ENCODE measurements around the gene FBXO11.
"Not testable (repeated sequence)": the region's sequence is repeated elsewhere in the genome, so short reads cannot be mapped to it uniquely, and the experiment has no call there.

FBXO11 gene

DNA sequence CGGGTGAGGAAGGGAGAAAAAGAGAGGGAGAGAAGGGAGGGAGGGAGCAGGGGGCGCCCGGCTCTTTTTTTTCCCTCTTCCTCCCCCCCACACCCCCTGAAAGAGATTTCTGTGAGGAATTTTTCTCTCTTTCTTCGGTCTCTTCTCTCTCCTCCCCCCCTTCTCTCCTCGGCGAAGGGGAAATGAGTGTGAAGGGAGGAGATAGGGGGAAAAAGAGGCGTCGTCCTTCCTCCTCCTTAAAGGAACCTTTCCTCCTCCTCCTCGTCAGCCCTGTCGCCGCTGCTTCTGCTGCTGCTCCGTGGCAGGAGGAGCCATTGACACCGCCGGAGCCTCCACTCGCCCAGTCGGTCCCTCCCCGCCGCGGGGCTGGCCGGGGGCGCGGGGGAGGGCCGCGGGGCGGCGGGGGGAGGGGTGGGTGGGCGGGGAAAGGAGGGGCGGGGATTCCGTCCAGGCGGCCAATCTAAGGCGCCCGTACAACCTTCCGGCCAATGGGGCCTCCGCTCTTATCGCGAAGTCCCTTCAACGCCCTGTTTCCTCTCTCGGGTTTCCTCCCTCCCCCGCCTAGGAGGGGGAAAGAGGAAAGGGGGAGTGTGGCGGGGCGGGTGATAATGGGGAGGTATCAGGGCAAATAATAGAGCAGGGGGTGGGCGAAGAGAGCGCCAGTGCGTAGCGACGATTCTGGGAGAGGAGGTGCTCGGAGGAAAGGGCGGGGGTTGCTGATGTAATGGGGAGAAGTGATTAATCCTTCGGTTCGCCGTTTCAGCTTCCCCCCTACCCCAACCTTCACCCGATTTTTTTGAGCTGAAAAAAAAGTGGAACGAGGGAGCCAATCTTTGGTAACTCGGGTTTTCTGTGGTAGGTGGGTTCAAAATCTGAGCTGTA, at the start of gene FBXO11:
Gene FBXO11, minus strand, starts transcription at position 342 of the 882 bp plus-strand sequence. CDS start 778 bp downstream, outside the sequence.
- DNase-seq (ENCODE audit: low read depth in 1 of 2, low spot score in 1 of 2): peak; percentile 56 to 90
- no peak for TF ChIP-seq JUND (IDR thresholded peaks at IDR 0.05; ENCODE audit: low read depth)
- in situ Hi-C loops (cut with HindIII; ENCODE audit: low pct_unique_long_range_greater_than_20kb, low sequenced_read_pairs): no loop called here

GRCh38 chr2:47950340-47951301, 44.3 kb upstream of the FBXO11 start:
- in situ Hi-C loops (cut with HindIII; ENCODE audit: low pct_unique_long_range_greater_than_20kb, low sequenced_read_pairs): no loop called here
- DNase-seq (ENCODE audit: low read depth in 1 of 2, low spot score in 1 of 2): no peak
- TF ChIP-seq JUND (IDR thresholded peaks at IDR 0.05; ENCODE audit: low read depth): no peak

- in situ Hi-C loops (cut with HindIII; ENCODE audit: low pct_unique_long_range_greater_than_20kb, low sequenced_read_pairs): no loop called here
- TF ChIP-seq JUND (IDR thresholded peaks at IDR 0.05; ENCODE audit: low read depth): no peak
- no peak for DNase-seq (ENCODE audit: low read depth in 1 of 2, low spot score in 1 of 2)
These were observed 40.3 kb upstream of the FBXO11 start for GRCh38 chr2:47946593-47946992.

- no peak for DNase-seq (ENCODE audit: low read depth in 1 of 2, low spot score in 1 of 2)
- TF ChIP-seq JUND (IDR thresholded peaks at IDR 0.05; ENCODE audit: low read depth): no peak
- in situ Hi-C loops (cut with HindIII; ENCODE audit: low pct_unique_long_range_greater_than_20kb, low sequenced_read_pairs): no loop called here
These were observed 38.9 kb upstream of the FBXO11 start for GRCh38 chr2:47945046-47945781.

GRCh38 chr2:47941936-47942335, 35.6 kb upstream of the FBXO11 start:
- TF ChIP-seq JUND (IDR thresholded peaks at IDR 0.05; ENCODE audit: low read depth): no peak
- DNase-seq (ENCODE audit: low read depth in 1 of 2, low spot score in 1 of 2): no peak
- in situ Hi-C loops (cut with HindIII; ENCODE audit: low pct_unique_long_range_greater_than_20kb, low sequenced_read_pairs): no loop called here

GRCh38 chr2:47937677-47938076, 31.4 kb upstream of the FBXO11 start:
- in situ Hi-C loops (cut with HindIII; ENCODE audit: low pct_unique_long_range_greater_than_20kb, low sequenced_read_pairs): no loop called here
- TF ChIP-seq JUND (IDR thresholded peaks at IDR 0.05; ENCODE audit: low read depth): no peak
- no peak for DNase-seq (ENCODE audit: low read depth in 1 of 2, low spot score in 1 of 2)

- DNase-seq (ENCODE audit: low read depth in 1 of 2, low spot score in 1 of 2): no peak
- TF ChIP-seq JUND (IDR thresholded peaks at IDR 0.05; ENCODE audit: low read depth): no peak
- in situ Hi-C loops (cut with HindIII; ENCODE audit: low pct_unique_long_range_greater_than_20kb, low sequenced_read_pairs): no loop called here
These were observed 28.8 kb upstream of the FBXO11 start for GRCh38 chr2:47935071-47935470.

DNA sequence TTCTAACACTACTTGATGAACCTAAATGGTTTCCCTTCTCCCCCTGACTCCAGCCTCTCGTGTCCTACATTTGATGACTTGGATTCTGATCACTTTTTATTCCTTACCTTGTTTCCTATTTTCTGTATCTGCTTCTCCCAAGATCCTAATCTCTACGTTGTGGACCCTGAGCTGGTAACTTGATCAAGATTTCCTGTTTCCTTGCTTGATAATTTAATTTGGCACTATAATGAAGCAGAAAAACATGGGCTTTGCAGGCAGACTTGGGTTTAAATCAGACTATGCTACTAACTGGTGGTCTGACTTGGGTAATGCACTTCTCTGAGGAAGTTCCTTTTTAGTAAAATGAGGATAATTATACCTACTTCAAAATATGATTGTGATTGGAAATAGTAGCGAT, 11.7 kb upstream of the FBXO11 start:
- TF ChIP-seq JUND (IDR thresholded peaks at IDR 0.05; ENCODE audit: low read depth): no peak
- no peak for DNase-seq (ENCODE audit: low read depth in 1 of 2, low spot score in 1 of 2)
- in situ Hi-C loops (cut with HindIII; ENCODE audit: low pct_unique_long_range_greater_than_20kb, low sequenced_read_pairs): no loop called here

- in situ Hi-C loops (cut with HindIII; ENCODE audit: low pct_unique_long_range_greater_than_20kb, low sequenced_read_pairs): no loop called here
- DNase-seq (ENCODE audit: low read depth in 1 of 2, low spot score in 1 of 2): no peak
- TF ChIP-seq JUND (IDR thresholded peaks at IDR 0.05; ENCODE audit: low read depth): no peak
These were observed 11.1 kb upstream of the FBXO11 start for GRCh38 chr2:47917276-47917961.

DNA sequence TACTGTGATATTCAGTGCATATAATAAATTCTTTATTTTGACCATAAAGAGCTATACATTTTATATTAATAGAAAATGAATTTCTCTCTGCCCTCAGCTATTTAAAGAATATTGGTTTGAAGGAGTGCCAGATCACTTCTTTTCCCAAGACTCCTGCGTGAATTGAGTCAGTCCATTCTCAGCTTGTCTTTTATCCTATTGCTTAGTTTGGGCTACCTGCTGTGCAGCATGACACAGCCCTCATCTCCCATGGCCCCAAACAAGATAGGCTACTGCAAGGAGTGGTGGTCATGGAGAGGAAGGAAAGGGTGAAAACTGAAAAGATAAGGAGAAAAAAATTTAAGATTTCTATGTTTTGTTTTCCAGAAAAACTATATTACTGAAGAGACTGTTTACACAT, 10.1 kb upstream of the FBXO11 start:
- in situ Hi-C loops (cut with HindIII; ENCODE audit: low pct_unique_long_range_greater_than_20kb, low sequenced_read_pairs): no loop called here
- TF ChIP-seq JUND (IDR thresholded peaks at IDR 0.05; ENCODE audit: low read depth): no peak
- no peak for DNase-seq (ENCODE audit: low read depth in 1 of 2, low spot score in 1 of 2)

DNA sequence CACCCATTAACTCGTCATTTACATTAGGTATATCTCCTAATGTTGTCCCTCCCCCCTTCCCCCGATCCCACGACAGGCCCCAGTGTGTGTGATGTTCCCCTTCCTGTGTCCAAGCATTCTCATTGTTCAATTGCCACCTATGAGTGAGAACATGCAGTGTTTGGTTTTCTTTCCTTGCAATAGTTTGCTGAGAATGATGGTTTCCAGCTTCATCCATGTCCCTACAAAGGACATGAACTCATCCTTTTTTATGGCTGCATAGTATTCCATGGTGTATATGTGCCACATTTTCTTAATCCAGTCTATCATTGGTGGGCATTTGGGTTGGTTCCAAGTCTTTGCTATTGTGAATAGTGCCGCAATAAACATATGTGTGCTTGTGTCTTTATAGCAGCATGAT, 4.4 kb upstream of the FBXO11 start:
- DNase-seq (ENCODE audit: low read depth in 1 of 2, low spot score in 1 of 2); in situ Hi-C loops (cut with HindIII; ENCODE audit: low pct_unique_long_range_greater_than_20kb, low sequenced_read_pairs): not testable (repeated sequence)

GRCh38 chr2:47908682-47909081, 2.4 kb upstream of the FBXO11 start:
- TF ChIP-seq JUND (IDR thresholded peaks at IDR 0.05; ENCODE audit: low read depth): no peak
- no peak for DNase-seq (ENCODE audit: low read depth in 1 of 2, low spot score in 1 of 2)
- in situ Hi-C loops (cut with HindIII; ENCODE audit: low pct_unique_long_range_greater_than_20kb, low sequenced_read_pairs): no loop called here
